ENCODE results near the gene ATP8B1.

DNA sequence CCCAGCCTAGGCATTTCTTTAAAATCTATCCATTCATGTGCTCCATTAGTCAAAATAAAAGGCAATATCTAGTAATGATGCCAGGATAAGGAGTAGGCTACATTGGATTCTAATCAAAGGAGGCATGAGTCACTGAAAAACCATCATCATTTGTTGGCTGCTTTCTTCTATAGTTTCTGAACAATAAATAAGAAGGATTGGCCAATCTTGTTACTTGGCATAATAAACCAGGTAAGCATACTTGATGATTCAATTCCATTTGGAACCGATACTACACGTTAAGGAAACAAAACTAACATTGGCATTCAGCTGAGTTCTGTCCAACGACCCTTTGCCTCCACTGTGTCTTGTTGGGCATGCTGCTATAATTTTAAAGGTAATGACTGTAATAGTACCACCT is 27.2 kb downstream of the ATP8B1 start:
- TF ChIP-seq, protein P1, sequence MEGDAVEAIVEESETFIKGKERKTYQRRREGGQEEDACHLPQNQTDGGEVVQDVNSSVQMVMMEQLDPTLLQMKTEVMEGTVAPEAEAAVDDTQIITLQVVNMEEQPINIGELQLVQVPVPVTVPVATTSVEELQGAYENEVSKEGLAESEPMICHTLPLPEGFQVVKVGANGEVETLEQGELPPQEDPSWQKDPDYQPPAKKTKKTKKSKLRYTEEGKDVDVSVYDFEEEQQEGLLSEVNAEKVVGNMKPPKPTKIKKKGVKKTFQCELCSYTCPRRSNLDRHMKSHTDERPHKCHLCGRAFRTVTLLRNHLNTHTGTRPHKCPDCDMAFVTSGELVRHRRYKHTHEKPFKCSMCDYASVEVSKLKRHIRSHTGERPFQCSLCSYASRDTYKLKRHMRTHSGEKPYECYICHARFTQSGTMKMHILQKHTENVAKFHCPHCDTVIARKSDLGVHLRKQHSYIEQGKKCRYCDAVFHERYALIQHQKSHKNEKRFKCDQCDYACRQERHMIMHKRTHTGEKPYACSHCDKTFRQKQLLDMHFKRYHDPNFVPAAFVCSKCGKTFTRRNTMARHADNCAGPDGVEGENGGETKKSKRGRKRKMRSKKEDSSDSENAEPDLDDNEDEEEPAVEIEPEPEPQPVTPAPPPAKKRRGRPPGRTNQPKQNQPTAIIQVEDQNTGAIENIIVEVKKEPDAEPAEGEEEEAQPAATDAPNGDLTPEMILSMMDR (IDR thresholded peaks at IDR 0.05), result no peak
- TF ChIP-seq POLR2A (IDR thresholded peaks at IDR 0.05), result no peak
